ENCODE results near the gene TTC34.
A peak's percentile ranks its signal among the peaks of the same experiment; 100 is the strongest.
"Not testable (repeated sequence)": the region's sequence is repeated elsewhere in the genome, so short reads cannot be mapped to it uniquely, and the experiment has no call there.

TTC34 gene

DNA sequence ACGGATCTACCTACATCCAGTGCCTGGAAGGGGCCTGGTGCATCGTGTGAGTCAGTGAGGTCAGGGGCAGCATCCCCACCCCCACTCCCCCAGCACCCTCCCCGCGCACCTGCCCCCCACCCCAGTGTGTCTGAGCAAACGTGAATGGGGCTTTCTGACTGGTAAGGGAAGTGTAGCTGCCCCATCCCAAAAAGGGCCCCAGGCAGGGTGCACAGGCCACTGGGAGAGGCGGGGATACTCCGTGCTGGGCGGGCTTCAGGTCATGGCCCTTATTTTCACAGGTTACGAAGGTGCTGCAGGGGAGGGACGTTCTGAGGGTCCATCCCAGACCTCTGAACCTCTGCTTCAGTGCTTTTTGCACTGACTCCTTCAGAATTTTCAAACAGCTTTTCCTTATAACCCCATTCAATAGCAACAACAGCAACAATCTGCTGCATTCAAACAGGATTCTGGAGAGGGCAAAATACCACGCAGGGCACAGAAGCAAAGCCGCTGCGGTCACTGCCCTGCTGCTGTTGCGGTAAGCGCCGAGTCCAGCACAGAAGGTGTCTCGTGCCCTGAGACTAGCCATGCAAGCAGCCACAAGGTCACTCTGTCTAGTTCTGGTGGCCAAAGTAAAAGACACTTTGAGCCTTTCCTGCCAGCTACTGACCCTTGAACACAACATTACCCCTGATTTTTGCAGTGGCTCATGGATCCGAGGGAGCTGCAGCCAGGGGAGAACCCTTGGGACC, 10.3 kb downstream of the TTC34 start:
- no peak for DNase-seq

DNA sequence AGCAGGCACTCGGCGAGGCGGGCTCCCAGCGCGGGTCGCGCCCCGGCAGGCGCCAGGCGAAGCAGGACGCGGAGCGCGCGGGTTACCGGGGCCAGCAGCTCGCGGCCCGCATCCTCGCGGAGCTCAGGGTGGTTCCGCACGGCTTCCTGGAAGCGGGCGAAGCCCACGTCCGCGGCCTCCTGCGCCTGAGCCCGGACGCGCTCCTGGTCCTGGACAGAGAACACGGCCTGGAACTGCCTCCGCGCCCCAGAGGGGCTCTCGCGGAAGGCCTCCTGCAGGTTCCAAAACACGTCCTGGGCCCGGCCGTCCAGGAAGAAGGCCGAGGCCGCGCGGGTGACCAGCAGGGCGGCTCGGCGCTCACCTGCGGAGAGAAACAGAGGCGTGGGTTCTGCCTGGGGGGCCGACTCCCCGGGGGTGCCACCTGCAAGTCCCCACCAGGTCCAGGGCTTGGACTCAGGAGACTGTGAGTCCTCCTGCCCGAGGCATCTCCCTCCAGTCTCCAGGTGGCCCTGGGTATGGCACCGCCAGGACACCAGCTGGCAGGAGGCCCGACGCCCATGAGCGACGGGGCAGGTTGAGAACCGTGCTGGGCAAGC, 11.4 kb downstream of the TTC34 start:
- no peak for DNase-seq

DNA sequence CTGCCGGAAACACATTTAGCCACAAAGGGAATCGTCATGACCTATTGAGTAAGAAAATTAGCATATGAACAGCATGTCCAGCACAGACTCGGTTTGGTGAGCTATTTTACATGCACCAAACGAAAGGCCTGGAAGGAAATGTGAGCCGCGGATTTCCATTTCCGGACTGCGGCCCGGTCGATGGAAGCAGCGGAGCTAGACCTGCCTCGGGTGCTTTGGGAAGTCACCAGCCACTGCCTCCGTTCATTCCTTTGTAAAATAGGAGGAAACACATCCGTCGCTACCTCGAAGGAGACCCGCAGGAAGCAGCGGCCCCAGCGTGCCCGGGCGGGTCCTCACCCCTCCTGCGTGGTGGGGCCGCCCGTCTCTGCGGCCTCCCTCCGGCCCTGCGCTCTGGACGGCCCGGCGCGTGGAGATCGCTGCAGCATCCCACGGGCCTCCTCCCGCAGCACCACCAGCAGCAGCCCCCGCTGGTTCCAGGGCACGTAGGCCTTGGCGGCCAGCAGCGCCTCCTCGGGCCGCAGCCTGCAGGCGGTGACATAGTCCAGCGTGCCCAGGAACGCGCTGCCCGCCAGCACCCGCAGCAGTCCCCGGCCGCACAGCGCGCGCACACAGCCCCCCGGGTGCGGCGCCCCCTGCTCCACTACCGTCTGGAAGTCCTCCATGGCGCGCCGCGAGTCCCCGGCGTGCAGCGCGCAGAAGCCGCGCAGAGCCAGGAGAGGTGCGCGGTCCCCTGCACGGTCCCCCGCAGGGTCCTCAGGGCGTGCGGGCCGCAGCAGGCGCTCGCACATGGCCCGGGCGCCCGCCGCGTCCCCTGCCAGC, 12.1 kb downstream of the TTC34 start:
- DNase-seq = no peak

DNA sequence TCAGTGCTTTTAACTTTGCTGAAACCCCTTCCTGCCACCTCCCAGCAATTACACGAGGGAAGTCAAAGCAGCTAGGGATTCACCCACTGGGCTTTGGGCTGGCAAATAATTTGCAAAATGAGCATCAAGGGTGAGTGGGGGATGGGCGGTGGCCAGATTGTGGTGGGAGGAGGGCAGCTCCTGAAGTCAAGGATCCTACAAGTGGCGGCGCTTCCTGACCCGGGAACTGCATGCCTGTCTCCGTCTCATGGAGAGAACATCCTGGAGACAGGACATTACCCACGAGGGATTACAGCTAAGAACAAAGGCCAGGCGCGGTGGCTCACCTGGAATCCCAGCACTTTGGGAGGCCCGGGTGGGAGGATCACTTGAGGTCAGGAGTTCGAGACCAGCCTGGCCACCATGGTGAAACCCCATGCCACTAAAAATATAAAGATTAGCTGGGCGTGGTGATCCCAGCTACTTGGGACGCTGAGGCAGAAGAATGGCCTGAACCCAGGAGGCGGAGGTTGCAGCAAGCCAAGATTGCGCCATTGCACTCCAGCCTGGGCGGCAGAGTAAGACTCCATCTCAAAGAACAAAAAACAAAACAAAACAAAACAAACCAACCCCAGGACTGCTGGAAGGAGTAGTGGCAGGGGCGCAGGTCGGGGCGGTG, 12.9 kb downstream of the TTC34 start:
- no peak for DNase-seq

DNA sequence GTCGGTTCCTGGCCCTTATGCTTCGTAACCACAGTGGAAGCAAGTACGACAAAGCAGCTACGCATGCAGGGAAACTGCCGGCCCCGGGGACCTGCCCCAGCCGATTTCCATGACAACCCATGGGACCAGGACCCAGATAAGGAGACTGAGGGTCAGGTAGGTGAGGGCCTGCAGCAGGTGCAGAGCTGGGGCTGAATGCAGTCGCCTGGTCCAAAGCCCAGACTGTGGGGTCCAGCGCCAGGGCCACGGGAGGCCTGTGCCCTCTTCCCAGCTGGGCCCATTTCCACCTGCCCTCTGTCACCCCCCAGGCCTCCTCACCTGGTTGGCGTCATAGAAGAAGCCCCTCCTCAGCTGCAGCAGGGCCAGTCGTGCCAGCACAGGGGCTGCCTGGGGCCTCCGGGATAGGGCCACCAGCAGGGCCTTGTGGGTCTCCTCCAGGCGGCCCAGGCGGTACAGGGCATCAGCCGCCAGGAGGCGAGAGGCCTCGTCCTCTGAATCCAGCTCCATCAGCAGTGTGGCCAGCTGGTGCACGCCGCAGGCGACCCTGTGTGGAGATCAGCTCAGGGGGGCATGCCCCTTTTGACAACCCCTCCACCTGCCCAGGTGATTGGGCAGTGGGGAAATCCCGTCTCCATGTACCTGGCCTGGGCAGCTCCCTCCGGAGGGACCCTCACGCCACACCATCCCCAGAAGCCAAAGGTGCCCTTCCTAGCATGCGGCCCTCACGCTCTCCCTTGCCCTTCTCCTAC, 14.2 kb downstream of the TTC34 start:
- DNase-seq = no peak

DNA sequence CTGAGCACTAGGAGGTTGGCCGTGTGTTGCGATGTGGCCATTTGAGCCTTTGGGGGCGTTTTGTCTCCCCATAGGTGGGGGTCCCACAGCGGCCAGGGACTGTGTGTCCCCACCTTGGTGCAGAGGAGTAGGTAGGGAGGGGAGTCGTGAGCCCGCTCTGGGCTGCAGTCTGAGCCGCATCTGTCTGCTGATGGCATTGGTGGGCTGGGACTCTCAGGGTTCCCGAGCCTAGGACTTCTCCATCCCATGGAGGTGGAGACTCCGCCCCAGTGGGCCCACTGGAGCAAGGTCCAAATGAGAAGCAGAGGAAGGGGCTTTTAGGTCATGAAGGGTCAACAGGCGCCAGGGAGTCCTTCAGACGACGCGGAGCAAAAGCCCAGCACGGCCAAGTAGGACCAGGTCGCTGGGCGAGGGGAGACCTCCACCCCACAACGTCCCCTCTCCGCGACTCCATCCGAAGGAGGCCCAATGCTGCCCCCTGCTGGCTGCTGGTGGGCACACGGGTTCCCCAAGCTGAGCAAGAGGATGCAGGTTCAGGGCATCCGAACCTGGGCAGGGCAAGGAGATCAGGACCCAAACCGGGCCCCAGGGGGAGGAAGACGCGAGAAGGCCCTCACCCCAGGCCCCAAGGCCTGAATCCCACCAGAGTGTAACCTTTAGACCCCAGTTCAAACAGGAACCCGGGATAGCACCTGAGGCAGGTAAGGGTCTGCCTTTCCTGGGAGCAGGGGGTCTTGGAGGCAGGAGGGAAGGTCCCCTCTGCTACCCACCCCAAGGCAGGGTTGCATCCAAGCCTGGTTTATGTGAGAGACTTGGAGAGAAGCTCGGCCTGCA, 14.9 kb downstream of the TTC34 start:
- peak; percentile 67 for DNase-seq

DNA sequence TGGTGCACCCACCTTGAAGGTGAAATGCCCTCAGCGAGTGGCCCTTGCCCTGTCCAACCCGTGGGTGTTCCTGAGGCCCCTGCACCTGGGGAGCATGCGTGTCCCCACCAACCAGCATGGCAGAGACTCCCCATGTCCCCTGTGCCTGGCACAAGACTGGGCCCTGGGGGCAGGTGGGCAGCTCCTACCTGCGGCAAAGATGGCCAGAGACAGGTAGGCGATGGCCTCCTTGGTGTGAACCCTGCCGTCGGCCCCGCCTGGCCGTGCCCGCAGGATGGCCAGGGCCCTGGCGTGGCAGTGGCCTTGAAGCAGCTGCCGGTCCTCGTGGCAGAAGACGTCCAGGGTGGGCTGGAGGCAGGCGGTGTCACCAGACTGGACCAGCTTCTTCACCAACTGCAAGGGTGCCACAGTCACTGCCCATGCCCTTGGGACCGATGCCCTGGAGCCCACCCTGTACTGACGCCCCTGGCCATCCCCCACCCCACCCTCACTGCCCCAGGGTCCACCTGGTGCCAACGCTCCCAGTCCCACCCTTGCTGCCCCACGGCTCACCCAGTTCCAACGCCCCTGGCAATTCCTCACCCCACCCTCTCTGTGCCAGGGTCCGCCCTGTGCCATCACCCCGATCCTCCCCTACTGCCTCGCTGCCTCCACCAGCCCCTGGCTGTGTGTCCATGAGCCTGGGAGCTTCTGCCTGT, 15.7 kb downstream of the TTC34 start:
- no peak for DNase-seq

DNA sequence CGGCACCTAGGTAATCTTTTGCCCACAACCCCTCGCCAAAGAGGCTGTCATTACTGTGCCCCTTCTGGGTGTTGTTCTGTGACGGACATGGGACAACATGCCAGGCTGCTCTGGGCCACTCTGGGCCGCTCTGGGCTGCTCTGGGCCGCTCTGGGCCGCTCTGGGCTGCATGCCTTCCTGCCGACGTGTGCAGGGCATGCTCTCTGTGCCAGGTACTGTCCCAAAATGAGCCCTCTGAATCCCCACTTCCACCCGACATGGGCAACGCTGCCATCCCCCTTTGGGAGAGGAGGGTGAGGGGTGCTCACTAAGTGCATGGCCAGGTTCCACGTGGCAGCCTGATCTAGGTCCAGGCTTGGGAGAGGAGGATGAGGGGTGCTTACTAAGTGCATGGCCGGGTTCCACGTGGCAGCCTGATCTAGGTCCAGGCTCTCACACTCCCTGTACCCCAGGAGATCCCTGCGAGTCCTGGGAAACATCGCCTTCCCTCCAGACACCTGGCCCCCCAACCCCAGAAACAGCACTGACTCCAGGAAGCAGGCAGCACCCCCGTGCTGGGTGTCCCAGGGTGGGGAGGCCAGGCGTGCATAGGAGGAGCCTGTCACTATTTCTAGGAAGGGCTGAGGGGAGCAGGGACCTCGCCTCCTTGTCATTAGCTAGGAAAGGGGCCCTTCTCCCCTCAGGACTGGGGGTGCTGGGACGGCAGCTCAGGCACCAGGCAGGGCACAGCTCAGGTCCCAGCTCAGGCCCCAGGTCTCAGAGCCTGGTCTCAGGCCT, 16.5 kb downstream of the TTC34 start:
- no peak for DNase-seq

DNA sequence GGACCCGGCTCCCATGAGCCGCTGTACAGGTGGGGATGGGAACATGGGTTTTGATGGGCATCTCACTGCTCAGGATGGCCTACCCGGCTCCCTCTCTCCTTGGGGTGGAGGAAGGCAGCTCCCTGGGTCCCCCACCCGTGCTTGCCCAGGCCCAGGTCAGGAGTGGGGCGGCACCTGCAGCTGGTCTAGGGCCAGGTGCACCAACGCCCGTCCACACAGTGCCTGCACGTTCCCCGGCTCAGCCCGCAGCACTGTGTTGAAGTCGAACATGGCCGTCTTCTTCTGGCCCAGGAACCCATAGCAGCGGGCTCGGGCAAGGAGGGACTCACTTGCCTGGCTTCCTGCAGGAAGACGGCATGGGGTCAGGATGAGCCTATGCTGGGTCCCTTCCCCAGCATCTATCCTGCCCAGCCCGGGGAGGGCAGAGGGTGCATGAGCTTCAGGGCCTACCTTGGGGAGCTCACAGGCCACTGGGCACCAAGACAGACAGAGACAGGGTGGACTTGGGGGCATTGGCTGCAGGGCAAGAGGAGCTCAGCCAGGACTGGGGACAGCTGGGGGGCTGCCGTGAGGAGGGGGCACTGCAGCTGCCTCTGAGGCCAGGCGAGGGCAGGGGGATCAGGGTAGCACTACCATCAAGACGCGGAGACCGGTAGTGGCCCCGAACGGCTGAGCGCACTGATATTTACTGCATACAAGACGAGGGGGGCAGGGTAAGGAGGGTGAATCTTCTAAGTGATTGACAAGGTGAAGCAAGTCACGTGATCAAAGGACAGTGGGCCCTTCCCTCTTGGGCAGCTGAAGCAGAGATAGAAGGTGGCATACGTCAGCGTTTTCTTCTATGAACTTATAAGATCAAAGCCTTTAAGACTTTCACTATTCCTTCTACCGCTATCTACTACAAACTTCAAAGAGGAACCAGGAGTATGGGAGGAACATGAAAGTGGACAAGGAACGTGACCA, 17.8 kb downstream of the TTC34 start:
- DNase-seq = no peak

DNA sequence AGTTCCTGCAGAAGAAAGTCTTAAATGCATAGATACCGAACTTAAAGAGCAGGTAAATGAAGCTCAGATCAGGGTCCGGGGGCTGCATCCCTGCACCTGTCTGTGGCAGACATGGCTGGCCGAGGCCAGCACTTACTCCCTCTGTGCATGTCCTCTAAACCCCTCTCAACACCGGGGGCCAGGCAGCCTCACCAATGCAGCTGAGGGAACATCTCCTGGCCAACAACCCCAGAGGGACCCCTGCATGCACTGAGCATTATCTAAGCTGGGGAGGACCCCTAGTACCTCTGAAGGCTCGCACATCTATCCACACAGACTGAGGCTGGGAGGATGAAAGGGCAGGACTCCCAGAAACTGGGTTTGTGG, 18.4 kb downstream of the TTC34 start:
- no peak for DNase-seq

DNA sequence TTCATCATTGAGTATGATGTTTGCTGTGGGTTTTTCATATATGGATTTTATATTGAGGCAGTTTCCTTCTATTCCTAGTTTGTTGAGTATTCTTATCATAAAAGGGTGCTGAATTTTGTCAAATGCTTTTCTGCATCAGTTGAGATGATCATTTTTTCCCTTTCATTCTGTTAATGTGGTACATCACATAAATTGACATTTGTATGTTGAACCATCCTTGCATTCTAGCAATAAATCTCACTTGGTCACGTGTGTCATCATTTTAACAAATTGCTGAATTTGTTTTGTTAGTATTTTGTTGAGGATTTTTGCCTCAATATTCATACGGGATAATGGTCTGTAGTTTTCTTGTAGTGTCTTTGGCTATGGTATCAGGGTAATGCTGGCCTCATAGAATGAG, 19.9 kb downstream of the TTC34 start:
- no peak for DNase-seq

DNA sequence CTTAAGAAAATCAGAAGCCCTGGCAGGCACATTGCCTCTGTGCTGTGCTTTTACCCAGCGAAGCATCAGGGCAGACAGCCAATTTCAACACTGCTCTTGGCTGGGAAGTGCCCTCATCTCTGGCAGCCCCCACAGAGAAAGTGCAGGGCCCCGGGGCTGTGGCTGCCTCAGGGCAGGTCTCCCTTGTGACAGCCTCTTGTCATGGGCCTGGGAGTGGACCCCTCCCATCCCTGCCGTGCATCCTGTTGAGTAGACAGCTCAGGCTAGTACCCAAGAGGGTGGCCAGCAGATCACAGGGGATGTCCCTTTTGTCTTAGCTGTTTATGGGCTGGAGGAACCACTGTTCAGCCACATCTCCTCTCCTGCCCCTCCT, 23.3 kb downstream of the TTC34 start:
- no peak for DNase-seq

DNA sequence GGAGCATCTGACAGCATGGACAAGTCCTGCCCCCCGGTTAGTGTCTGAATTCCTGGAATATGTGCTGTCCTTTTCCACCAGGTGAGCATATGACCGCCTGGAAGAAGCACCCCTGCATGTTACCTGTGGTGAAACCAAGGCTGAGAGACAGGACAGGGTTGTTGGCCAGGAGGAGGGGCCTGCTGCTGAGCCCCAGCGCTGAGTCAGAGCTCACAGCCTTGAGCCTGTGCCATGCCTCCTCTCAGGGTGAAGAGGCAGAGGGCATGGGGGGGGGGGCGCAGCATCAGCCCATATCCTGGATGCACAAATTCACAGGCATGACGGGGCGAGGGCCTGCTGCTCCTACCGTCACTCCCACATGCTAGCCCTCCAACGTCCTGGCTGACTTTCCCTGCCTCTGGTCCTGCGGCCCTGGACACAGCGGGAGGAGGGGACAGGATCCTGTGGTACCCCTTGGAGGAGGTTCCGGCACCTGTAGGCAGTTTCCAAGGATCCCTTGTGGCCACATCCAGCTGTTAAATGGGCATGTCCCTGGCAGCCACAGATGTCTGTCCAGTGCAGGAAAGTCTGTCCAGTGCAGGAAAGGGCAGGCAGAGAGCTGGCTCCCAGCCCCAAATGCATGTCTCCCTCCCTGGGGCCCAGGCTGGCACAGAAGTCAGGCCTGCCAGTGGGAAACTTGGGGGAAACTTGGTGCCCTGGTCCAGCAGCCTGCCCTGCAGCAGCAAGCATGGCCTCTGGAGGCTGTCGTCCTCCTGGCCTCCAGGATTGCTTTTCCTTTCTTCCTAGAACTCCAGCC, 23.9 kb downstream of the TTC34 start:
- no peak for DNase-seq

DNA sequence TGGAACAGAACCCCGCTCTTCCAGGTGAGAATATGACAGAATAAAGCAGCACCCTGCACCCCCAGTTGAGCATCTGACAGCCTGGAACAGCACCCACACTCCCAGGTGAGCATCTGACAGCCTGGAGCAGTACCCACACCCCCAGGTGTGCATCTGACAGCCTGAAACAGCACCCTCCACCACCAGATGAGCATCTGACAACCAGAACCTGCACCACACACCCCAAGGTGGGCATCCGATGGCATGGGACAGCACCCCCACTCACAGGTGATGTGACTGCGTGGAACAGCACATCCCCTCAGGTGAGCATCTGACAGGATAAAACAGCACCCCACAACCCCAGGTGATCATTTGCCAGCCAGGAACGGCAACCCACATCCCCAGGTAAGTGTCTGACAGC, 26.2 kb downstream of the TTC34 start:
- DNase-seq = not testable (repeated sequence)

DNA sequence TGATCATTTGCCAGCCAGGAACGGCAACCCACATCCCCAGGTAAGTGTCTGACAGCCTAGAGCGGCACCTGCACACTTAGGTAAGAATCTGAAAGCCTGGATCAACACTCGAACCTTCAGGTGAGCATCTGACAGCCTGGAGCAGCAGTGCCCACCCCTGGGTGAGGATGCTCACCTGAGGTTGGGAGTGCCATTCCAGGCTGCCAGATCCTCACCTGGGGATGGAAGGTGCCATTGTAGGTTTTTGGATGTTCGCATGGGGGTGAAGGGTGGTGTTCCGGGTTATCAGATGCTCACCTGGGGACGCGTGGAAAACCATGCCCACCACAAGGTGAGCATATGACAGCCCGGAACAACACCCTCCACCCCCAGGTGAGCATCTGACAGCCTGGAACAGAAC, 33.4 kb downstream of the TTC34 start:
- DNase-seq = not testable (repeated sequence)

DNA sequence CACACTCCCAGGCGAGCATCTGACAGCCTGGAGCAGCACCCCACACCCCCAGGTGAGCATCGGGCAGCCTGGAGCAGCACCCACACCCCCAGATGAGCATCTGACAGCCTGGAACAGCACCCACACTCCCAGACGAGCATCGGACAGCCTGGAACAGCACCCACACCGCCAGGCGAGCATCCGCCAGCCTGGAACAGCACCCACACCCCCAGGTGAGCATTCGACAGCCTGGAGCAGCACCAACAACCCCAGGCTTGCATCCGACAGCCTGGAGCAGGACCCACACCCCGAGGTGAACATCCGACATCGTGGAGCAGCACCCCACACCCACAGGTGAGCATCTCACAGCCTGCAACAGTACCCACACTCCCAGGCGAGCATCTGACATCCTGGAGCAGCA, 42.1 kb downstream of the TTC34 start:
- DNase-seq = not testable (repeated sequence)

DNA sequence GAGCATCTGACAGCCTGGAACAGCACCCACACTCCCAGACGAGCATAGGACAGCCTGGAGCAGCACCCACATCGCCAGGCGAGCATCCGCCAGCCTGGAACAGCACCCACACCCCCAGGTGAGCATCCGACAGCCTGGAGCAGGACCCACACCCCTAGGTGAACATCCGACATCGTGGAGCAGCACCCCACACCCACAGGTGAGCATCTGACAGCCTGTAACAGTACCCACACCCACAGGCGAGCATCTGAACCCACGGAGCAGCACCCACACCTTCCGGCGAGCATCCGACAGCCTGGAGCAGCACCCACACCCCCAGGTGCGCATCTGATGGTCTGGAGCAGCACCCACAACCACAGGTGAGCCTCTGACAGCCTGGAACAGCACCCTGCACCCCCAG, 44.0 kb downstream of the TTC34 start:
- not testable (repeated sequence) for DNase-seq

DNA sequence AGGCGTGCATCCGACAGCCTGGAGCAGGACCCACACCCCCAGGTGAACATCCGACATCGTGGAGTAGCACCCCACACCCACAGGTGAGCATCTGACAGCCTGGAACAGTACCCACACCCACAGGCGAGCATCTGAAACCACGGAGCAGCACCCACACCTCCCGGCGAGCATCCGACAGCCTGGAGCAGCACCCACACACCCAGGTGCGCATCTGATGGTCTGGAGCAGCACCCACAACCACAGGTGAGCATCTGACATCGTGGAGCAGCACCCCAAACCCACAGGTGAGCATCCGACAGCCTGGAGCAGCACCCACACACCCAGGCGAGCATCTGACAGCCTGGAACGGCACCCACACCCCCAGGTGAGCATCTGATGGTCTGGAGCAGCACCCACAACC, 46.1 kb downstream of the TTC34 start:
- DNase-seq = not testable (repeated sequence)

Data from activated T-cell treated with anti-CD3 and anti-CD28 coated beads for 4 hours (primary cell).